Right lobe of liver (tissue), 6 donors: ENCODE results near the gene POLR3B. TPM values are rescaled to one million over a fixed set of nuclear protein-coding genes. Genes with fewer than 3 reads are reported as not detected.

ENCODE experiments used
- ATAC-seq, 4 donors: fragments of 200-7000 bp; cut with Tn5 transposase; one replicate each; pipeline ENCODE4 v1.9.1; 2020; ENCODE audit warnings: mild to moderate bottlenecking in 4 of 4, moderate library complexity in 4 of 4
- DNase-seq, 3 donors: peaks; one replicate each; pipeline ENCODE4 v3.0.0-alpha.2; 2020
- H3K27ac ChIP-seq, 3 donors: fragments of 200-600 bp; one replicate each; pipeline ENCODE4 v1.8.0; 2022
- H3K27me3 ChIP-seq, 2 donors: fragments of 200-600 bp; one replicate each; pipeline ENCODE4 v1.8.0; 2022
- H3K36me3 ChIP-seq, 4 donors: fragments of 200-600 bp; sonication (generic) in 1 of 4; one replicate each; pipeline versions ENCODE4 v1.5.1 to v1.8.0; 2017 to 2022; ENCODE audit warnings: control low read depth in 1 of 4
- H3K4me1 ChIP-seq, 4 donors: fragments of 200-600 bp; sonication (generic) in 1 of 4; one replicate each; pipeline versions ENCODE4 v1.5.1 to v1.8.0; 2017 to 2022; ENCODE audit warnings: control low read depth in 1 of 4
- H3K4me3 ChIP-seq, 3 donors: fragments of 200-600 bp; one replicate each; pipeline ENCODE4 v1.8.0; 2022
- H3K9me3 ChIP-seq, 4 donors: fragments of 200-600 bp; sonication (generic) in 1 of 4; one replicate each; pipeline versions ENCODE4 v1.5.1 to v1.8.0; 2017 to 2022; ENCODE audit warnings: control low read depth in 1 of 4
- CTCF ChIP-seq, 4 donors: fragments of 200-600 bp in 3 of 4; fragments of 450-650 bp in 1 of 4; IDR thresholded peaks; one replicate each; pipeline versions ENCODE4 v1.5.1 to v1.8.0; 2016 to 2022; ENCODE audit warnings: antibody characterized with exemption in 4 of 4, mild to moderate bottlenecking in 2 of 4
- POLR2A ChIP-seq: fragments of 450-650 bp; IDR thresholded peaks from one replicate; pipeline ENCODE4 v1.6.1; 2017; ENCODE audit warnings: antibody characterized with exemption, mild to moderate bottlenecking
- WGBS: methylation state at CpG from one replicate; pipeline ENCODE4 v1.1.6; 2018; ENCODE audit warnings: low coverage, low lambda C conversion rate; ENCODE audit not compliant: insufficient coverage; ENCODE audit errors: missing lambda C conversion rate; 5-methylcytosine and 5-hydroxymethylcytosine counted together
- intact Hi-C, 2 donors: fragments of 100-400 bp; cut with DNase I; formaldehyde crosslinking; loops; one replicate each; pipeline versions ENCODE4 v1.11.2 to v1.14.1; 2022
- total RNA-seq, 6 experiments: library from RNA; depleted of rRNA in 2 of 6; stranded (reverse); fragments of >200 nt in 2 of 6; fragmentation: NEBNext Ultra II Directional in 3 of 6; extraction: Animal tissue kit (Norgen Biotek cat#: 25700) in 3 of 6; gene quantifications; one replicate each; pipeline versions ENCODE4 v1.1.0 to v1.2.4, GENCODE V29; 2016 to 2023
- donor health status: DM: no; HTN: yes; CAD: no.
- donor health status: DM: no; HTN: no; CAD: no.
- donor health status: DM: no; HTN: no; CAD: no.
- donor health status: DM: no; HTN: yes; CAD: no.
- donor health status: DM: no; HTN: yes; CAD: no.

Gene POLR3B
- total RNA-seq, 6 experiments from 2014 or later, result 6.8 to 10.9 (median 8.7) TPM

- no peaks in the 10 kb centered on the region for H3K27me3 ChIP-seq
- DNase-seq (no peak), ATAC-seq (no peak)
- intact Hi-C loops, result no loop called here
- H3K36me3 ChIP-seq, result peaks cover 0 to 2% (median under 1%) of the 10 kb centered on the region in 4 donors
- H3K4me1 ChIP-seq, result no peaks in the 10 kb centered on the region
- no peak for TF ChIP-seq POLR2A
- no peak for TF ChIP-seq CTCF (IDR thresholded peaks at IDR 0.05)
- 100% methylated on average over 1 of the region's 1 CpG for WGBS
- no peak overlapping the region for H3K4me3 ChIP-seq
- no peaks in the 10 kb centered on the region for H3K9me3 ChIP-seq
- H3K27ac ChIP-seq, result no peak overlapping the region
Observed at GRCh38 chr12:106387848-106388377, 30.4 kb downstream of the POLR3B start.

GRCh38 chr12:106389151-106389550 lies 31.6 kb downstream of the POLR3B start:
- intact Hi-C loops, result no loop called here
- Histone ChIP-seq H3K4me3 (no peak overlapping the region), H3K36me3 (peaks cover 0 to 7% (median 2%) of the 10 kb centered on the region in 4 donors), H3K27me3 (no peaks in the 10 kb centered on the region), H3K4me1 (no peaks in the 10 kb centered on the region), H3K27ac (no peak overlapping the region), H3K9me3 (no peaks in the 10 kb centered on the region)
- TF ChIP-seq CTCF (IDR thresholded peaks at IDR 0.05) (no peak), POLR2A (no peak)
- DNase-seq (no peak), ATAC-seq (no peak)
- WGBS, result 93% methylated on average over 4 of the region's 4 CpGs

GRCh38 chr12:106392759-106393158 lies 35.2 kb downstream of the POLR3B start:
- no peaks in the 10 kb centered on the region for H3K9me3 ChIP-seq
- ATAC-seq, result no peak
- no peaks in the 10 kb centered on the region for H3K27me3 ChIP-seq
- intact Hi-C loops, result no loop called here
- H3K4me3 ChIP-seq, result no peak overlapping the region
- no peak overlapping the region for H3K27ac ChIP-seq
- 67% methylated on average over 1 of the region's 1 CpG for WGBS
- no peak for TF ChIP-seq CTCF (IDR thresholded peaks at IDR 0.05)
- TF ChIP-seq POLR2A, result no peak
- no peak for DNase-seq
- H3K36me3 ChIP-seq, result peaks cover 0 to 20% (median 5%) of the 10 kb centered on the region in 4 donors
- no peaks in the 10 kb centered on the region for H3K4me1 ChIP-seq

- no peak for TF ChIP-seq POLR2A
- no peak for TF ChIP-seq CTCF (IDR thresholded peaks at IDR 0.05)
- intact Hi-C loops, result no loop called here
- Histone ChIP-seq H3K9me3 (no peaks in the 10 kb centered on the region), H3K27me3 (no peaks in the 10 kb centered on the region), H3K36me3 (peaks cover 0 to 8% (median 4%) of the 10 kb centered on the region in 4 donors), H3K27ac (no peak overlapping the region), H3K4me3 (no peak overlapping the region), H3K4me1 (no peaks in the 10 kb centered on the region)
- 87% methylated on average over 2 of the region's 2 CpGs for WGBS
- DNase-seq (no peak), ATAC-seq (no peak)
Observed at GRCh38 chr12:106409878-106410277, 52.3 kb downstream of the POLR3B start.

DNA sequence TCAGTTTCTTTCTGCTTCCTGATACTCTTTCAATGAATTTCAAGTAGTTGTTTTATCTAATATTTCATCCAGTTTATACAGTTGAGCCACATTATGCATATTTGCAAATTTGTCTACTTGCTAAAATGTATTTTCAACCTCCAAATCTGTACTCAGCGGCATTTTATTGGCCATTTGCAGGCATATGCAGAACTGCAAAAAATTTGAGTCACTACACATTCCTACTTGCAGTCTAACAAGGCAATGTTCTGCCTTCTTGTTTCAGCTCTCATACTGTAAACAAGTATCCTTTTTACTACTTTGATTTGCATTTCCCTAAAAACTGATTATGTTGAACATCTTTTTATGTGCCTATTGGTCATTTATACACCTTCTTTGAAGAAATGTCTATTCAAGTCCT lies 55.0 kb downstream of the POLR3B start:
- intact Hi-C loops, result no loop called here
- TF ChIP-seq CTCF (IDR thresholded peaks at IDR 0.05) (no peak), POLR2A (no peak)
- Histone ChIP-seq H3K36me3 (peaks cover 0 to 8% (median 4%) of the 10 kb centered on the region in 4 donors), H3K4me3 (no peak overlapping the region), H3K27ac (no peak overlapping the region), H3K4me1 (no peaks in the 10 kb centered on the region), H3K9me3 (no peaks in the 10 kb centered on the region), H3K27me3 (no peaks in the 10 kb centered on the region)
- 100% methylated on average over 1 of the region's 1 CpG for WGBS
- DNase-seq, result no peak
- ATAC-seq, result no peak
